GM23338 (cell line): ENCODE measurements around the gene PDE1C. TPM values are rescaled to one million over a fixed set of nuclear protein-coding genes. Genes with fewer than 3 reads are reported as not detected.

Source experiments
- ATAC-seq: fragments of 200-7000 bp; cut with Tn5 transposase; 3 replicates; pipeline ENCODE4 v1.9.1; 2020
- DNase-seq: peaks from one replicate; pipeline ENCODE4 v3.0.0-alpha.2; 2015; ENCODE audit warnings: low spot score
- H2AFZ ChIP-seq: fragments of 200-600 bp; sonication (generic); 2 replicates; pipeline ENCODE4 v1.8.0; 2016; ENCODE audit warnings: antibody characterized with exemption, mild to moderate bottlenecking, moderate library complexity
- H3F3A ChIP-seq: fragments of 200-600 bp; sonication (generic); replicated peaks from 2 replicates; pipeline ENCODE4 v1.8.0; 2017; ENCODE audit warnings: antibody characterized with exemption, mixed run types, low read depth
- H3K27ac ChIP-seq: fragments of 200-600 bp; sonication (generic); 2 replicates; pipeline ENCODE4 v1.6.1; 2016; ENCODE audit warnings: low read depth
- H3K27me3 ChIP-seq: fragments of 200-600 bp; sonication (generic); 2 replicates; pipeline ENCODE4 v1.8.0; 2016; ENCODE audit warnings: mild to moderate bottlenecking, mixed run types, moderate library complexity; ENCODE audit not compliant: insufficient read depth
- H3K36me3 ChIP-seq: fragments of 200-600 bp; sonication (generic); 2 replicates; pipeline ENCODE4 v1.8.0; 2016; ENCODE audit warnings: mild to moderate bottlenecking; ENCODE audit not compliant: insufficient read depth
- H3K4me1 ChIP-seq: fragments of 200-600 bp; sonication (generic); 2 replicates; pipeline ENCODE4 v1.8.0; 2016; ENCODE audit warnings: mild to moderate bottlenecking, moderate library complexity; ENCODE audit not compliant: insufficient read depth
- H3K4me2 ChIP-seq: fragments of 200-600 bp; sonication (generic); 2 replicates; pipeline ENCODE4 v1.7.1; 2017; ENCODE audit warnings: mixed run types
- H3K4me3 ChIP-seq: fragments of 200-600 bp; sonication (generic); 2 replicates; pipeline ENCODE4 v1.6.1; 2016; ENCODE audit warnings: mixed run types
- H3K79me2 ChIP-seq: fragments of 200-600 bp; sonication (generic); replicated peaks from 2 replicates; pipeline ENCODE4 v1.8.0; 2017; ENCODE audit warnings: mild to moderate bottlenecking; ENCODE audit not compliant: insufficient read depth
- H3K9me2 ChIP-seq: fragments of 200-600 bp; sonication (generic); 2 replicates; pipeline ENCODE4 v1.8.0; 2017; ENCODE audit not compliant: insufficient read depth
- H4K20me1 ChIP-seq: fragments of 200-600 bp; sonication (generic); replicated peaks from 2 replicates; pipeline ENCODE4 v1.8.0; 2017; ENCODE audit warnings: mild to moderate bottlenecking; ENCODE audit not compliant: insufficient read depth
- H3K27ac Mint-ChIP-seq: 2 replicates; pipeline ENCODE4 v1.8.0; 2020; ENCODE audit warnings: inconsistent platforms, mild to moderate bottlenecking, moderate library complexity, mixed read lengths
- H3K27me3 Mint-ChIP-seq: 3 replicates; pipeline ENCODE4 v1.8.0; 2022; ENCODE audit warnings: low read depth, mild to moderate bottlenecking, moderate library complexity, mixed read lengths, inconsistent platforms; ENCODE audit not compliant: insufficient read depth, poor library complexity
- H3K36me3 Mint-ChIP-seq: 3 replicates; pipeline ENCODE4 v1.8.0; 2021; ENCODE audit warnings: low read depth, mild to moderate bottlenecking, inconsistent platforms, moderate library complexity, mixed read lengths
- H3K4me1 Mint-ChIP-seq: 3 replicates; pipeline ENCODE4 v1.8.0; 2020; ENCODE audit warnings: mild to moderate bottlenecking, inconsistent platforms, mixed read lengths
- H3K4me3 Mint-ChIP-seq: 3 replicates; pipeline ENCODE4 v1.8.0; 2021; ENCODE audit warnings: moderate library complexity, mild to moderate bottlenecking, inconsistent platforms, mixed read lengths
- H3K9me3 Mint-ChIP-seq: 3 replicates; pipeline ENCODE4 v1.8.0; 2020; ENCODE audit warnings: moderate library complexity, mild to moderate bottlenecking, inconsistent platforms, mixed read lengths
- CREB1 ChIP-seq: fragments of 250-450 bp; sonication (Bioruptor Pico); IDR thresholded peaks from 2 replicates; pipeline ENCODE4 v1.5.0; 2020; ENCODE audit warnings: low read depth, mild to moderate bottlenecking, moderate library complexity
- CTCF ChIP-seq, 2 experiments: fragments of 200-600 bp in 1 of 2; sonication (generic) in 1 of 2; conservative IDR thresholded peaks; 2 replicates each; pipeline versions ENCODE4 v1.5.1 to v1.6.1; 2016 to 2017; ENCODE audit warnings: antibody characterized with exemption in 2 of 2, low read depth in 2 of 2, mild to moderate bottlenecking in 2 of 2, moderate library complexity in 1 of 2
- EZH2phosphoT487 ChIP-seq: fragments of 200-600 bp; sonication (generic); IDR thresholded peaks from one replicate; pipeline ENCODE4 v1.8.1; 2018; ENCODE audit warnings: antibody characterized with exemption; ENCODE audit not compliant: unreplicated experiment
- JUNB ChIP-seq: IDR thresholded peaks from one replicate; pipeline ENCODE4 v1.6.1; 2016; ENCODE audit warnings: antibody characterized with exemption; ENCODE audit not compliant: unreplicated experiment
- NANOG ChIP-seq: IDR thresholded peaks from 2 replicates; pipeline ENCODE4 v1.6.1; 2016; ENCODE audit warnings: antibody characterized with exemption, borderline replicate concordance
- POLR2AphosphoS5 ChIP-seq: IDR thresholded peaks from 2 replicates; pipeline ENCODE4 v1.6.1; 2016; ENCODE audit warnings: antibody characterized with exemption, low read depth
- ZNF331 ChIP-seq: fragments of 250-450 bp; sonication (Bioruptor Pico); IDR thresholded peaks from 2 replicates; pipeline ENCODE4 v1.5.0; 2020; ENCODE audit warnings: low read depth, mild to moderate bottlenecking, moderate library complexity
- polyA plus RNA-seq: library from polyadenylated mRNA; unstranded; fragments of >200 nt; fragmentation: Nextera tagmentation; extraction: Ambion mirVana; gene quantifications from 2 replicates; pipeline ENCODE4 v1.2.1, GENCODE V29; 2016
- total RNA-seq: library from RNA; depleted of rRNA; stranded (reverse); fragments of >200 nt; shearing (Covaris generic); gene quantifications from 2 replicates; pipeline ENCODE4 v1.2.3, GENCODE V29; 2014
- TF ChIP-seq, protein P1 (sequence below): fragments of 250-450 bp; sonication (Bioruptor Pico); IDR thresholded peaks from 2 replicates; pipeline ENCODE4 v1.5.0; 2020; ENCODE audit warnings: mild to moderate bottlenecking, moderate library complexity

Gene PDE1C
- total and polyA plus RNA-seq, 2 experiments from 2014 or later, result 0.28 TPM; not detected in 1

DNA sequence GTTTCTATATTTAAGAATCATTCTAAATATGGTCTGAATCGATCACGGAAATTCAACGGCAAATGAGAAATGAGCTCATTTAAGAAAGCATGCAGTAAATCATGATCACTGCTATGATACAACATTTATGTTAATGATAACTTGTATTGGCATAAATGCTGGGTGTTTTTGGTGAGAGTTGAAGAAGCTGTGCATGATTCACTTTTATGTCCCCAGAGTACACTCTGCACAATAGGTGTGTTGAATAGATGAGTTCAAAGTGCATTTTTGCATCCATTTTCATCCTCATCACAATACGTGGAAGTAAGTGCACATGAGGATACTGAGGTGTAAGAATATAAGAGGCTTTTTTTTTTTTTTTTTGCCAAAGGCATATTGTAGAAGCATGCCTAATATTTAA lies 213.9 kb downstream of the PDE1C start:
- Histone ChIP-seq H3K27me3 (peaks cover 35% of the 10 kb centered on the region), H3K27ac (no peak overlapping the region), H3K4me3 (no peak overlapping the region), H4K20me1 (no peaks in the 10 kb centered on the region), H3K4me1 (no peaks in the 10 kb centered on the region), H2AFZ (no peak overlapping the region), H3K9me2 (no peaks in the 10 kb centered on the region), H3F3A (no peaks in the 10 kb centered on the region), H3K79me2 (no peaks in the 10 kb centered on the region), H3K4me2 (no peak overlapping the region), H3K36me3 (no peaks in the 10 kb centered on the region)
- Mint-ChIP-seq H3K9me3 (no peaks in the 10 kb centered on the region), H3K36me3 (no peaks in the 10 kb centered on the region), H3K27me3 (peaks cover 19% of the 10 kb centered on the region), H3K27ac (no peak overlapping the region), H3K4me1 (peaks cover 2% of the 10 kb centered on the region; the same call in 1 of the 3 replicates), H3K4me3 (no peak overlapping the region)
- TF ChIP-seq JUNB, result no peak
- TF ChIP-seq CTCF (conservative IDR thresholded peaks at IDR 0.05; ENCODE audit: low read depth in 2 of 2), result no peak
- no peak for DNase-seq
- ATAC-seq, result no peak

GRCh38 chr7:31855530-31855929 lies 214.7 kb downstream of the PDE1C start:
- Histone ChIP-seq H2AFZ (no peak overlapping the region), H3K79me2 (no peaks in the 10 kb centered on the region), H3K27me3 (peaks cover 35% of the 10 kb centered on the region), H3K4me1 (no peaks in the 10 kb centered on the region), H3K9me2 (no peaks in the 10 kb centered on the region), H3K4me3 (no peak overlapping the region), H3F3A (no peaks in the 10 kb centered on the region), H4K20me1 (no peaks in the 10 kb centered on the region), H3K27ac (no peak overlapping the region), H3K36me3 (no peaks in the 10 kb centered on the region), H3K4me2 (no peak overlapping the region)
- no peak for ATAC-seq
- Mint-ChIP-seq H3K9me3 (no peaks in the 10 kb centered on the region), H3K36me3 (no peaks in the 10 kb centered on the region), H3K27me3 (peaks cover 19% of the 10 kb centered on the region), H3K27ac (no peak overlapping the region), H3K4me3 (no peak overlapping the region), H3K4me1 (peaks cover 2% of the 10 kb centered on the region; the same call in 2 of the 3 replicates)
- no peak for DNase-seq
- TF ChIP-seq, protein P1, sequence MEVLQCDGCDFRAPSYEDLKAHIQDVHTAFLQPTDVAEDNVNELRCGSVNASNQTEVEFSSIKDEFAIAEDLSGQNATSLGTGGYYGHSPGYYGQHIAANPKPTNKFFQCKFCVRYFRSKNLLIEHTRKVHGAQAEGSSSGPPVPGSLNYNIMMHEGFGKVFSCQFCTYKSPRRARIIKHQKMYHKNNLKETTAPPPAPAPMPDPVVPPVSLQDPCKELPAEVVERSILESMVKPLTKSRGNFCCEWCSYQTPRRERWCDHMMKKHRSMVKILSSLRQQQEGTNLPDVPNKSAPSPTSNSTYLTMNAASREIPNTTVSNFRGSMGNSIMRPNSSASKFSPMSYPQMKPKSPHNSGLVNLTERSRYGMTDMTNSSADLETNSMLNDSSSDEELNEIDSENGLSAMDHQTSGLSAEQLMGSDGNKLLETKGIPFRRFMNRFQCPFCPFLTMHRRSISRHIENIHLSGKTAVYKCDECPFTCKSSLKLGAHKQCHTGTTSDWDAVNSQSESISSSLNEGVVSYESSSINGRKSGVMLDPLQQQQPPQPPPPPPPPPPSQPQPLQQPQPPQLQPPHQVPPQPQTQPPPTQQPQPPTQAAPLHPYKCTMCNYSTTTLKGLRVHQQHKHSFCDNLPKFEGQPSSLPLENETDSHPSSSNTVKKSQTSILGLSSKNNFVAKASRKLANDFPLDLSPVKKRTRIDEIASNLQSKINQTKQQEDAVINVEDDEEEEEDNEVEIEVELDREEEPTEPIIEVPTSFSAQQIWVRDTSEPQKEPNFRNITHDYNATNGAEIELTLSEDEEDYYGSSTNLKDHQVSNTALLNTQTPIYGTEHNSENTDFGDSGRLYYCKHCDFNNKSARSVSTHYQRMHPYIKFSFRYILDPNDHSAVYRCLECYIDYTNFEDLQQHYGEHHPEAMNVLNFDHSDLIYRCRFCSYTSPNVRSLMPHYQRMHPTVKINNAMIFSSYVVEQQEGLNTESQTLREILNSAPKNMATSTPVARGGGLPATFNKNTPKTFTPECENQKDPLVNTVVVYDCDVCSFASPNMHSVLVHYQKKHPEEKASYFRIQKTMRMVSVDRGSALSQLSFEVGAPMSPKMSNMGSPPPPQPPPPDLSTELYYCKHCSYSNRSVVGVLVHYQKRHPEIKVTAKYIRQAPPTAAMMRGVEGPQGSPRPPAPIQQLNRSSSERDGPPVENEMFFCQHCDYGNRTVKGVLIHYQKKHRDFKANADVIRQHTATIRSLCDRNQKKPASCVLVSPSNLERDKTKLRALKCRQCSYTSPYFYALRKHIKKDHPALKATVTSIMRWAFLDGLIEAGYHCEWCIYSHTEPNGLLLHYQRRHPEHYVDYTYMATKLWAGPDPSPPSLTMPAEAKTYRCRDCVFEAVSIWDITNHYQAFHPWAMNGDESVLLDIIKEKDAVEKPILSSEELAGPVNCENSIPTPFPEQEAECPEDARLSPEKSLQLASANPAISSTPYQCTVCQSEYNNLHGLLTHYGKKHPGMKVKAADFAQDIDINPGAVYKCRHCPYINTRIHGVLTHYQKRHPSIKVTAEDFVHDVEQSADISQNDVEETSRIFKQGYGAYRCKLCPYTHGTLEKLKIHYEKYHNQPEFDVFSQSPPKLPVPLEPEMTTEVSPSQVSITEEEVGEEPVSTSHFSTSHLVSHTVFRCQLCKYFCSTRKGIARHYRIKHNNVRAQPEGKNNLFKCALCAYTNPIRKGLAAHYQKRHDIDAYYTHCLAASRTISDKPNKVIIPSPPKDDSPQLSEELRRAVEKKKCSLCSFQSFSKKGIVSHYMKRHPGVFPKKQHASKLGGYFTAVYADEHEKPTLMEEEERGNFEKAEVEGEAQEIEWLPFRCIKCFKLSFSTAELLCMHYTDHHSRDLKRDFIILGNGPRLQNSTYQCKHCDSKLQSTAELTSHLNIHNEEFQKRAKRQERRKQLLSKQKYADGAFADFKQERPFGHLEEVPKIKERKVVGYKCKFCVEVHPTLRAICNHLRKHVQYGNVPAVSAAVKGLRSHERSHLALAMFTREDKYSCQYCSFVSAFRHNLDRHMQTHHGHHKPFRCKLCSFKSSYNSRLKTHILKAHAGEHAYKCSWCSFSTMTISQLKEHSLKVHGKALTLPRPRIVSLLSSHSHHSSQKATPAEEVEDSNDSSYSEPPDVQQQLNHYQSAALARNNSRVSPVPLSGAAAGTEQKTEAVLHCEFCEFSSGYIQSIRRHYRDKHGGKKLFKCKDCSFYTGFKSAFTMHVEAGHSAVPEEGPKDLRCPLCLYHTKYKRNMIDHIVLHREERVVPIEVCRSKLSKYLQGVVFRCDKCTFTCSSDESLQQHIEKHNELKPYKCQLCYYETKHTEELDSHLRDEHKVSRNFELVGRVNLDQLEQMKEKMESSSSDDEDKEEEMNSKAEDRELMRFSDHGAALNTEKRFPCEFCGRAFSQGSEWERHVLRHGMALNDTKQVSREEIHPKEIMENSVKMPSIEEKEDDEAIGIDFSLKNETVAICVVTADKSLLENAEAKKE (CRISPR knock-in tag), result no peak
- TF ChIP-seq EZH2phosphoT487 (no peak), CTCF (conservative IDR thresholded peaks at IDR 0.05; ENCODE audit: low read depth in 2 of 2) (no peak), JUNB (no peak), CREB1 (CRISPR knock-in tag) (no peak), POLR2AphosphoS5 (no peak), NANOG (no peak), ZNF331 (CRISPR knock-in tag) (no peak)
